Natural killer cell treated with Interleukin-12 subunit alpha and Interleukin-12 subunit beta and Interleukin-15 and Interleukin-18, amount 100 ng/mL, for 72 hours (primary cell): ENCODE results near the gene CLCNKB. TPM values are rescaled to one million over a fixed set of nuclear protein-coding genes. Genes with fewer than 3 reads are reported as not detected.
"Not testable (repeated sequence)": the region's sequence is repeated elsewhere in the genome, so short reads cannot be mapped to it uniquely, and the experiment has no call there.

Experiments used
- ATAC-seq, 2 donors: fragments of 150-1000 bp; cut with Tn5 transposase in 1 of 2; sonication (Bioruptor Pico), chemical (Tn5 transposase) in 1 of 2; 2 replicates each; pipeline ENCODE4 v1.10.0; 2021
- DNase-seq: peaks from one replicate; pipeline ENCODE4 v3.0.0; 2022; ENCODE audit warnings: low spot score
- H3K27ac Mint-ChIP-seq, 2 donors: 1 replicate in 1 of 2; 2 replicates in 1 of 2; pipeline ENCODE4 v1.8.0; 2022; ENCODE audit warnings: mixed read lengths in 2 of 2, mild to moderate bottlenecking in 1 of 2, moderate library complexity in 1 of 2
- H3K27me3 Mint-ChIP-seq, 2 donors: 1 replicate in 1 of 2; 2 replicates in 1 of 2; pipeline ENCODE4 v1.8.0; 2022; ENCODE audit warnings: mixed read lengths in 2 of 2
- H3K36me3 Mint-ChIP-seq: one replicate; pipeline ENCODE4 v1.8.0; 2022; ENCODE audit warnings: mixed read lengths
- H3K4me1 Mint-ChIP-seq, 2 donors: 1 replicate in 1 of 2; 2 replicates in 1 of 2; pipeline ENCODE4 v1.8.0; 2022; ENCODE audit warnings: low read depth in 2 of 2, mixed read lengths in 2 of 2, mild to moderate bottlenecking in 1 of 2
- H3K4me3 Mint-ChIP-seq: one replicate; pipeline ENCODE4 v1.8.0; 2022; ENCODE audit warnings: mixed read lengths
- H3K9me3 Mint-ChIP-seq: 2 replicates; pipeline ENCODE4 v1.8.0; 2022; ENCODE audit warnings: mixed read lengths
- total RNA-seq, 2 donors: library from RNA; stranded (reverse); gene quantifications; one replicate each; pipeline ENCODE4 v1.2.3, GENCODE V29; 2022

Gene CLCNKB
- not detected for total RNA-seq

- Mint-ChIP-seq H3K4me3 (no peak within 1 kb of the TSS), H3K9me3 (no peaks in the 10 kb centered on the region), H3K36me3 (no peaks in the 10 kb centered on the region), H3K27me3 (peaks cover 0 to 9% of the 10 kb centered on the region in 2 donors), H3K4me1 (no peaks in the 10 kb centered on the region), H3K27ac (no peak within 1 kb of the TSS)
- no peak for ATAC-seq
- DNase-seq = no peak
Observed at GRCh38 chr1:16043521-16043920, at the start of gene CLCNKB. Gene CLCNKB, plus strand, starts transcription at chr1:16043782. Its CDS starts 711 bp downstream, at chr1:16044493.

DNA sequence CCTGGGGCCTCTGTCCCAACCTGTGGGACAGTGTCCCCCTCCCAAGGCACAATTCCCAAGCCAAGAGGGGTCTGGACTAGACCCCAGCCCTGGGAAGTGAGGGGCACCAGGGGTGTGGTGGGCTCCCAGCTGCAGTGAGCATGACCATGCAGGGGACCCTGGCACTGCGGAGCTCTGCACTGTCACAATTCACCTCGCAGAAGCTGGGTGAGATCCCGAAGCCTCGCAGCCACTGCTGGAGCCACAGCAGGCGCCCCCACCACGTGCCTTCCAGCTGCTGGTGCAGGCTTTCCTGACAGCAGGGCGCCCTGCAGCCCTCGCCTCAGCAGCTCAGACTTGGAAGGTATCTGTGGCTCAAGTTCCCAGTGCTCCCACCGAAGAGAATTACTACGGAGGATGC, 49.5 kb upstream of the CLCNKB start:
- ATAC-seq = no peak
- no peaks in the 10 kb centered on the region for H3K36me3 Mint-ChIP-seq
- no peak overlapping the region for H3K27ac Mint-ChIP-seq
- no peak for DNase-seq
- peaks cover 0 to 2% of the 10 kb centered on the region in 2 donors for H3K27me3 Mint-ChIP-seq
- H3K9me3 Mint-ChIP-seq = no peaks in the 10 kb centered on the region
- H3K4me3 Mint-ChIP-seq = no peak overlapping the region
- peaks cover 0 to 2% of the 10 kb centered on the region in 2 donors for H3K4me1 Mint-ChIP-seq

GRCh38 chr1:15994590-15995351, 48.8 kb upstream of the CLCNKB start:
- ATAC-seq = peak; percentile 71 to 83

GRCh38 chr1:15997076-15997585, 46.5 kb upstream of the CLCNKB start:
- ATAC-seq (peak in 1 of 2 donors; percentile 18), DNase-seq (no peak)
- no peak overlapping the region for H3K4me3 Mint-ChIP-seq
- H3K36me3 Mint-ChIP-seq = no peaks in the 10 kb centered on the region
- H3K4me1 Mint-ChIP-seq = peaks cover 0 to 2% of the 10 kb centered on the region in 2 donors
- no peak overlapping the region for H3K27ac Mint-ChIP-seq
- peaks cover 5 to 7% of the 10 kb centered on the region in 2 donors for H3K27me3 Mint-ChIP-seq
- no peaks in the 10 kb centered on the region for H3K9me3 Mint-ChIP-seq

More at GRCh38 chr1:15994590-15995351, 48.8 kb upstream of the CLCNKB start:
- H3K27me3 Mint-ChIP-seq = peaks cover 0 to 2% of the 10 kb centered on the region in 2 donors
- no peak overlapping the region for H3K4me3 Mint-ChIP-seq
- H3K4me1 Mint-ChIP-seq = peaks cover 0 to 2% of the 10 kb centered on the region in 2 donors
- no peaks in the 10 kb centered on the region for H3K36me3 Mint-ChIP-seq
- H3K9me3 Mint-ChIP-seq = no peaks in the 10 kb centered on the region
- DNase-seq = no peak
- no peak overlapping the region for H3K27ac Mint-ChIP-seq

GRCh38 chr1:15997637-15998280, 45.8 kb upstream of the CLCNKB start:
- H3K36me3 Mint-ChIP-seq = no peaks in the 10 kb centered on the region
- H3K4me3 Mint-ChIP-seq = no peak overlapping the region
- H3K9me3 Mint-ChIP-seq = no peaks in the 10 kb centered on the region
- ATAC-seq (no peak), DNase-seq (no peak)
- H3K27me3 Mint-ChIP-seq = peaks cover 5 to 7% of the 10 kb centered on the region in 2 donors
- H3K4me1 Mint-ChIP-seq = peaks cover 0 to 2% of the 10 kb centered on the region in 2 donors
- no peak overlapping the region for H3K27ac Mint-ChIP-seq

GRCh38 chr1:15998929-15999328, 44.7 kb upstream of the CLCNKB start:
- Mint-ChIP-seq H3K4me3 (no peak overlapping the region), H3K36me3 (no peaks in the 10 kb centered on the region), H3K9me3 (no peaks in the 10 kb centered on the region), H3K27me3 (peaks cover 5 to 7% of the 10 kb centered on the region in 2 donors), H3K27ac (no peak overlapping the region), H3K4me1 (peaks cover 0 to 2% of the 10 kb centered on the region in 2 donors)
- ATAC-seq (no peak), DNase-seq (no peak)

- H3K36me3 Mint-ChIP-seq, H3K27me3 Mint-ChIP-seq, H3K4me1 Mint-ChIP-seq, ATAC-seq, H3K9me3 Mint-ChIP-seq, H3K4me3 Mint-ChIP-seq, DNase-seq, H3K27ac Mint-ChIP-seq: not testable (repeated sequence)
Observed at GRCh38 chr1:16001274-16001673, 42.3 kb upstream of the CLCNKB start.

GRCh38 chr1:16005597-16005996, 38.0 kb upstream of the CLCNKB start:
- no peaks in the 10 kb centered on the region for H3K9me3 Mint-ChIP-seq
- H3K4me1 Mint-ChIP-seq = peaks cover 8 to 15% of the 10 kb centered on the region in 2 donors
- H3K27ac Mint-ChIP-seq = no peak overlapping the region
- DNase-seq (no peak), ATAC-seq (no peak)
- no peaks in the 10 kb centered on the region for H3K36me3 Mint-ChIP-seq
- H3K4me3 Mint-ChIP-seq = no peak overlapping the region
- H3K27me3 Mint-ChIP-seq = peaks cover 4 to 5% of the 10 kb centered on the region in 2 donors

DNA sequence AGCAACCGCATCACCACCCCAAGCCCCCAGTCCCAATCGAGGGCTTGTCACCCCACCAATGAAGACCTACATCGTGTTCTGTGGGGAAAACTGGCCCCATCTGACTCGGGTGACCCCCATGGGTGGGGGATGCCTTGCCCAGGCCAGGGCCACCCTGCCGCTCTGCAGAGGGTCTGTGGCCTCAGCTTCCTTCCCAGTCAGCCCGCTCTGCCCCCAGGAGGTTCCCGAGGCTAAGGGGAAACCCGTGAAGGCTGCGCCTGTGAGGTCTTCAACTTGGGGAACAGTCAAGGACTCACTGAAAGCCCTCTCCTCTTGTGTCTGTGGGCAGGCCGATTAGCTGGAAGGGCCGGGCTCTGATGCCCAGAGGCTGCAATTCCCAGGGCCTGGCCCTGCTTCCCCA, 37.6 kb upstream of the CLCNKB start:
- DNase-seq = no peak
- H3K9me3 Mint-ChIP-seq = no peaks in the 10 kb centered on the region
- no peak overlapping the region for H3K4me3 Mint-ChIP-seq
- peaks cover 8 to 15% of the 10 kb centered on the region in 2 donors for H3K4me1 Mint-ChIP-seq
- peak overlapping the region in 1 of 2 donors; percentile 38 for H3K27ac Mint-ChIP-seq
- H3K36me3 Mint-ChIP-seq = no peaks in the 10 kb centered on the region
- no peak for ATAC-seq
- H3K27me3 Mint-ChIP-seq = peaks cover under 1 to 2% of the 10 kb centered on the region in 2 donors

- peak; percentile 65 to 82 for ATAC-seq
- Mint-ChIP-seq H3K27ac (peak overlapping the region in 1 of 2 donors; percentile 38), H3K36me3 (no peaks in the 10 kb centered on the region), H3K4me1 (peaks cover 8 to 15% of the 10 kb centered on the region in 2 donors), H3K9me3 (no peaks in the 10 kb centered on the region), H3K27me3 (peaks cover 0 to 2% of the 10 kb centered on the region in 2 donors), H3K4me3 (no peak overlapping the region)
- DNase-seq = no peak
Observed at GRCh38 chr1:16006552-16007485, 36.8 kb upstream of the CLCNKB start.

DNA sequence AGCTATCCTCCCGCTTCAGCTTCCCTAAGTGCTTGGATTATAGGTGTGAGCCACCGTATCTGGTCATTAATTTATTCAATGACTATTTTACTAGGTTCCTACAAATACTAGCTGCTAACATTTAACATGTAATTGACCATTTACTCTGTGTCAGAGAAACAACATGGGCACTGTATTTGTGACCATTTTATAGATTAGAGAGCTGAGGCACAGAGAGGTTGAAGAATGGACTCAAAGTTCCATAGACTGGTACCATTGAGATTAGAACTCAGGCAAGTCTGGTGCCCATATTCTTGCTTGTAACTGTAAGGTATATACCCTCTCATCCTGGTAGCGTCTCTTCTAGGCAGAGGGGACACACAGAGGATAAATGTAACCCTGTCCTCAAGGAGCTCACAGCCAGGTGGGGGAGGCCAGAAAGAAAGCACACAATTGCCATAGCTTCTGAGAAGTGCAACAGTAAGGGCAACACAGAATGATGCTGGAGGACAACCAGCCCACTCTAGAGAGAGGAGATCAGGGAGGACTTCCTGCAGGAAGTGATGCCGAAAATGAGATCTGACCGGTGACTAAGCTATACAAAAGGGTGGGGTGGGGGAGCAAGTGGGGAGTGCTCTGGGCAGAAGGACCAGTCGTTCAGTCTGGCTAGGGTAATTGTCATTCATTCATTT, 35.8 kb upstream of the CLCNKB start:
- Mint-ChIP-seq H3K4me1 (peaks cover 8 to 19% of the 10 kb centered on the region in 2 donors), H3K9me3 (no peaks in the 10 kb centered on the region), H3K27ac (no peak overlapping the region), H3K27me3 (peaks cover 0 to 2% of the 10 kb centered on the region in 2 donors), H3K36me3 (no peaks in the 10 kb centered on the region), H3K4me3 (no peak overlapping the region)
- ATAC-seq (no peak), DNase-seq (no peak)

GRCh38 chr1:16009030-16009460, 34.5 kb upstream of the CLCNKB start:
- Mint-ChIP-seq H3K9me3 (no peaks in the 10 kb centered on the region), H3K4me1 (peaks cover 8 to 19% of the 10 kb centered on the region in 2 donors), H3K36me3 (no peaks in the 10 kb centered on the region), H3K27ac (no peak overlapping the region), H3K4me3 (no peak overlapping the region), H3K27me3 (peaks cover 0 to 2% of the 10 kb centered on the region in 2 donors)
- ATAC-seq (peak; percentile 56 to 63), DNase-seq (no peak)

- no peak for ATAC-seq
- peaks cover 8 to 19% of the 10 kb centered on the region in 2 donors for H3K4me1 Mint-ChIP-seq
- DNase-seq = no peak
- H3K36me3 Mint-ChIP-seq = no peaks in the 10 kb centered on the region
- H3K4me3 Mint-ChIP-seq = no peak overlapping the region
- H3K9me3 Mint-ChIP-seq = no peaks in the 10 kb centered on the region
- H3K27me3 Mint-ChIP-seq = peaks cover 0 to 2% of the 10 kb centered on the region in 2 donors
- H3K27ac Mint-ChIP-seq = no peak overlapping the region
Observed at GRCh38 chr1:16009678-16010077, 33.9 kb upstream of the CLCNKB start.
